CD8-positive, alpha-beta memory T cell (primary cell): Measurements from ENCODE around the gene MAP4K3. TPM values are rescaled to one million over a fixed set of nuclear protein-coding genes. Genes with fewer than 3 reads are reported as not detected.

ENCODE experiments used
- CTCF ChIA-PET: fragments of 350-600 bp; sonication (Branson Sonifier 250); formaldehyde crosslinking; loops from one replicate; lab custom pipeline; 2021; ENCODE audit warnings: antibody characterized with exemption; lab: Charles Lee
- POLR2A ChIA-PET: fragments of 350-600 bp; sonication (Branson Sonifier 250); formaldehyde crosslinking; loops from one replicate; lab custom pipeline; 2021; ENCODE audit warnings: antibody characterized with exemption; lab: Charles Lee
- DNase-seq, 5 donors: peaks; one replicate each; pipeline versions ENCODE4 v3.0.0 to v3.0.0-alpha.2; 2020 to 2022; ENCODE audit warnings: mixed read lengths in 1 of 5
- H3K27ac ChIP-seq: one replicate; pipeline ENCODE4 v1.7.0; 2013; ENCODE audit warnings: low read depth, mild to moderate bottlenecking, low read length, moderate library complexity
- H3K27me3 ChIP-seq: 2 replicates; pipeline ENCODE4 v1.7.0; 2013; ENCODE audit warnings: low read length, mild to moderate bottlenecking; ENCODE audit not compliant: insufficient read depth, poor library complexity, severe bottlenecking
- H3K36me3 ChIP-seq: 2 replicates; pipeline ENCODE4 v1.7.0; 2013; ENCODE audit warnings: mild to moderate bottlenecking, low read length, moderate library complexity; ENCODE audit not compliant: insufficient read depth
- H3K4me1 ChIP-seq: 2 replicates; pipeline ENCODE4 v1.7.0; 2013; ENCODE audit warnings: mild to moderate bottlenecking, low read length, moderate library complexity; ENCODE audit not compliant: insufficient read depth
- H3K4me3 ChIP-seq: 2 replicates; pipeline ENCODE4 v1.7.0; 2013; ENCODE audit warnings: mild to moderate bottlenecking, low read length
- H3K9me3 ChIP-seq: 2 replicates; pipeline ENCODE4 v1.7.0; 2013; ENCODE audit warnings: mild to moderate bottlenecking, low read length
- H3K27ac Mint-ChIP-seq, 8 donors: one replicate each; pipeline ENCODE4 v1.8.0; 2020 to 2021; ENCODE audit warnings: mixed read lengths in 8 of 8, mild to moderate bottlenecking in 6 of 8, inconsistent platforms in 3 of 8, moderate library complexity in 3 of 8
- H3K27me3 Mint-ChIP-seq, 2 donors: one replicate each; pipeline ENCODE4 v1.8.0; 2020 to 2021; ENCODE audit warnings: mixed read lengths in 2 of 2, mild to moderate bottlenecking in 1 of 2, moderate library complexity in 1 of 2
- H3K36me3 Mint-ChIP-seq, 3 donors: one replicate each; pipeline ENCODE4 v1.8.0; 2020 to 2021; ENCODE audit warnings: mixed read lengths in 3 of 3, inconsistent platforms in 1 of 3, mild to moderate bottlenecking in 1 of 3
- H3K4me1 Mint-ChIP-seq, 3 donors: one replicate each; pipeline ENCODE4 v1.8.0; 2020 to 2021; ENCODE audit warnings: mixed read lengths in 3 of 3, inconsistent platforms in 1 of 3, mild to moderate bottlenecking in 1 of 3
- H3K4me3 Mint-ChIP-seq, 7 donors: one replicate each; pipeline ENCODE4 v1.8.0; 2020 to 2021; ENCODE audit warnings: mixed read lengths in 7 of 7, mild to moderate bottlenecking in 6 of 7, moderate library complexity in 4 of 7, inconsistent platforms in 2 of 7
- H3K9me3 Mint-ChIP-seq, 5 donors: one replicate each; pipeline ENCODE4 v1.8.0; 2020 to 2022; ENCODE audit warnings: mixed read lengths in 5 of 5, mild to moderate bottlenecking in 3 of 5, moderate library complexity in 2 of 5, inconsistent platforms in 1 of 5
- polyA plus RNA-seq: library from polyadenylated mRNA; unstranded; fragments of 300-500 nt; fragmentation: Illumina TruSeq; gene quantifications from one replicate; pipeline ENCODE4 v1.2.3, GENCODE V29; 2021
- total RNA-seq, 2 experiments: library from RNA; stranded (reverse); gene quantifications; one replicate each; pipeline ENCODE4 v1.2.3, GENCODE V29; 2021

The MAP4K3 gene
- total and polyA plus RNA-seq, 3 experiments from 2014 or later = 2.7 to 8.2 (median 7.0) TPM

- no peaks in the 10 kb centered on the region for H3K4me1 ChIP-seq
- ChIA-PET POLR2A (no interaction called here), CTCF (no interaction called here)
- Mint-ChIP-seq H3K4me1 (no peaks in the 10 kb centered on the region), H3K4me3 (no peak overlapping the region), H3K27ac (no peak overlapping the region), H3K9me3 (peaks cover 0 to 6% (median 2%) of the 10 kb centered on the region in 5 donors), H3K36me3 (peaks cover 7 to 35% (median 13%) of the 10 kb centered on the region in 3 donors), H3K27me3 (no peaks in the 10 kb centered on the region)
- no peak for DNase-seq
- H3K36me3 ChIP-seq = no peaks in the 10 kb centered on the region
- no peak overlapping the region for H3K4me3 ChIP-seq
- H3K27me3 ChIP-seq = no peaks in the 10 kb centered on the region
- H3K27ac ChIP-seq = no peak overlapping the region
- no peaks in the 10 kb centered on the region for H3K9me3 ChIP-seq
Measured at GRCh38 chr2:39455826-39456225, 18.7 kb upstream of the MAP4K3 start.

- H3K36me3 ChIP-seq = no peaks in the 10 kb centered on the region
- H3K4me1 Mint-ChIP-seq = no peaks in the 10 kb centered on the region
- H3K4me3 Mint-ChIP-seq = no peak overlapping the region
- ChIA-PET CTCF (no interaction called here), POLR2A (no interaction called here)
- H3K27ac Mint-ChIP-seq = no peak overlapping the region
- no peaks in the 10 kb centered on the region for H3K27me3 ChIP-seq
- DNase-seq = no peak
- no peaks in the 10 kb centered on the region for H3K4me1 ChIP-seq
- no peaks in the 10 kb centered on the region for H3K9me3 ChIP-seq
- peaks cover 8 to 25% (median 12%) of the 10 kb centered on the region in 3 donors for H3K36me3 Mint-ChIP-seq
- no peak overlapping the region for H3K4me3 ChIP-seq
- H3K27me3 Mint-ChIP-seq = no peaks in the 10 kb centered on the region
- H3K9me3 Mint-ChIP-seq = peaks cover 0 to 3% (median 0%) of the 10 kb centered on the region in 5 donors
- no peak overlapping the region for H3K27ac ChIP-seq
Measured at GRCh38 chr2:39452396-39452795, 15.3 kb upstream of the MAP4K3 start.

- no peaks in the 10 kb centered on the region for H3K9me3 ChIP-seq
- no peaks in the 10 kb centered on the region for H3K27me3 Mint-ChIP-seq
- DNase-seq = no peak
- CTCF ChIA-PET = no interaction called here
- no peaks in the 10 kb centered on the region for H3K27me3 ChIP-seq
- H3K4me1 Mint-ChIP-seq = no peaks in the 10 kb centered on the region
- H3K4me1 ChIP-seq = no peaks in the 10 kb centered on the region
- H3K27ac ChIP-seq = no peak overlapping the region
- POLR2A ChIA-PET = no interaction called here
- no peak overlapping the region for H3K27ac Mint-ChIP-seq
- peaks cover 8 to 25% (median 12%) of the 10 kb centered on the region in 3 donors for H3K36me3 Mint-ChIP-seq
- H3K4me3 ChIP-seq = no peak overlapping the region
- no peak overlapping the region for H3K4me3 Mint-ChIP-seq
- H3K9me3 Mint-ChIP-seq = peaks cover 0 to 3% (median 0%) of the 10 kb centered on the region in 5 donors
- H3K36me3 ChIP-seq = no peaks in the 10 kb centered on the region
Measured at GRCh38 chr2:39451954-39452353, 14.9 kb upstream of the MAP4K3 start.

- H3K9me3 Mint-ChIP-seq = no peaks in the 10 kb centered on the region
- POLR2A ChIA-PET = no interaction called here
Measured at GRCh38 chr2:39448169-39448502, 11.1 kb upstream of the MAP4K3 start.

GRCh38 chr2:39447266-39448168 is 10.4 kb upstream of the MAP4K3 start:
- no peak for DNase-seq
- no peak overlapping the region for H3K27ac Mint-ChIP-seq
- no peaks in the 10 kb centered on the region for H3K4me1 Mint-ChIP-seq
- Histone ChIP-seq H3K27ac (no peak overlapping the region), H3K4me1 (no peaks in the 10 kb centered on the region), H3K36me3 (no peaks in the 10 kb centered on the region), H3K27me3 (no peaks in the 10 kb centered on the region), H3K9me3 (no peaks in the 10 kb centered on the region), H3K4me3 (no peak overlapping the region)
- H3K27me3 Mint-ChIP-seq = no peaks in the 10 kb centered on the region
- H3K4me3 Mint-ChIP-seq = no peak overlapping the region
- H3K36me3 Mint-ChIP-seq = peaks cover under 1 to 10% (median 7%) of the 10 kb centered on the region in 3 donors
- ChIA-PET CTCF (no interaction called here), POLR2A (interaction anchor here (0.7 kb wide), 1 partner anchor 203 kb away, joined by 3 read pairs; no protein-coding TSS in a partner anchor)
- H3K9me3 Mint-ChIP-seq = peaks cover 0 to 3% (median 2%) of the 10 kb centered on the region in 5 donors

More at GRCh38 chr2:39448169-39448502, 11.1 kb upstream of the MAP4K3 start:
- Mint-ChIP-seq H3K36me3 (peaks cover 0 to 9% (median 6%) of the 10 kb centered on the region in 3 donors), H3K4me1 (no peaks in the 10 kb centered on the region), H3K4me3 (no peak overlapping the region), H3K27me3 (no peaks in the 10 kb centered on the region), H3K27ac (no peak overlapping the region)
- H3K27ac ChIP-seq = no peak overlapping the region
- H3K9me3 ChIP-seq = no peaks in the 10 kb centered on the region
- H3K36me3 ChIP-seq = no peaks in the 10 kb centered on the region
- CTCF ChIA-PET = no interaction called here
- no peaks in the 10 kb centered on the region for H3K27me3 ChIP-seq
- no peaks in the 10 kb centered on the region for H3K4me1 ChIP-seq
- H3K4me3 ChIP-seq = no peak overlapping the region
- no peak for DNase-seq

GRCh38 chr2:39445934-39446333 is 8.8 kb upstream of the MAP4K3 start:
- Mint-ChIP-seq H3K27me3 (no peaks in the 10 kb centered on the region), H3K9me3 (peaks cover 0 to 6% (median 5%) of the 10 kb centered on the region in 5 donors), H3K36me3 (peaks cover 2 to 14% (median 9%) of the 10 kb centered on the region in 3 donors), H3K27ac (no peak overlapping the region), H3K4me3 (no peak overlapping the region), H3K4me1 (no peaks in the 10 kb centered on the region)
- no peaks in the 10 kb centered on the region for H3K36me3 ChIP-seq
- no peaks in the 10 kb centered on the region for H3K4me1 ChIP-seq
- no peaks in the 10 kb centered on the region for H3K27me3 ChIP-seq
- H3K27ac ChIP-seq = no peak overlapping the region
- ChIA-PET CTCF (no interaction called here), POLR2A (no interaction called here)
- no peak overlapping the region for H3K4me3 ChIP-seq
- no peaks in the 10 kb centered on the region for H3K9me3 ChIP-seq
- no peak for DNase-seq

GRCh38 chr2:39443009-39443408 is 5.9 kb upstream of the MAP4K3 start:
- H3K9me3 ChIP-seq = no peaks in the 10 kb centered on the region
- POLR2A ChIA-PET = no interaction called here
- Mint-ChIP-seq H3K27ac (no peak overlapping the region), H3K4me3 (no peak overlapping the region), H3K36me3 (peaks cover 3 to 14% (median 8%) of the 10 kb centered on the region in 3 donors), H3K4me1 (peaks cover 3 to 10% (median 4%) of the 10 kb centered on the region in 3 donors), H3K9me3 (peaks cover 0 to 6% (median 5%) of the 10 kb centered on the region in 5 donors), H3K27me3 (no peaks in the 10 kb centered on the region)
- no peak overlapping the region for H3K27ac ChIP-seq
- H3K36me3 ChIP-seq = no peaks in the 10 kb centered on the region
- CTCF ChIA-PET = no interaction called here
- no peak overlapping the region for H3K4me3 ChIP-seq
- peaks cover 8% of the 10 kb centered on the region for H3K4me1 ChIP-seq
- H3K27me3 ChIP-seq = no peaks in the 10 kb centered on the region
- DNase-seq = no peak
